Activated B cell treated with CpG ODN at 0.5 μM for 24 hours (primary cell): ENCODE measurements around the gene PTPRJ. TPM values are rescaled to one million over a fixed set of nuclear protein-coding genes. Genes with fewer than 3 reads are reported as not detected.

Experiments
- ATAC-seq: fragments of 200-7000 bp; cut with Tn5 transposase; one replicate; pipeline ENCODE4 v1.10.0; 2021; ENCODE audit warnings: low read depth, mild to moderate bottlenecking, moderate library complexity
- CTCF ChIA-PET: fragments of 350-600 bp; sonication (Branson Sonifier 250); formaldehyde crosslinking; loops from one replicate; lab custom pipeline; 2021; ENCODE audit warnings: antibody characterized with exemption; lab: Charles Lee
- POLR2A ChIA-PET: fragments of 350-600 bp; sonication (Branson Sonifier 250); formaldehyde crosslinking; loops from one replicate; lab custom pipeline; 2021; ENCODE audit warnings: antibody characterized with exemption; lab: Charles Lee
- DNase-seq: peaks from one replicate; pipeline ENCODE4 v3.0.0; 2022
- H3K27ac Mint-ChIP-seq: one replicate; pipeline ENCODE4 v1.8.0; 2020; ENCODE audit warnings: mixed read lengths
- H3K27me3 Mint-ChIP-seq: one replicate; pipeline ENCODE4 v1.8.0; 2021; ENCODE audit warnings: mixed read lengths
- H3K36me3 Mint-ChIP-seq: one replicate; pipeline ENCODE4 v1.8.0; 2021; ENCODE audit warnings: low read depth, mixed read lengths
- H3K4me1 Mint-ChIP-seq: one replicate; pipeline ENCODE4 v1.8.0; 2021; ENCODE audit warnings: mixed read lengths
- H3K4me3 Mint-ChIP-seq: one replicate; pipeline ENCODE4 v1.8.0; 2020; ENCODE audit warnings: mild to moderate bottlenecking, mixed read lengths
- H3K9me3 Mint-ChIP-seq: one replicate; pipeline ENCODE4 v1.8.0; 2020; ENCODE audit warnings: mixed read lengths
- intact Hi-C: fragments of 100-400 bp; cut with micrococcal nuclease; formaldehyde crosslinking; loops from one replicate; pipeline ENCODE4 v1.15.1; 2024
- total RNA-seq: library from RNA; stranded (reverse); gene quantifications from 2 replicates; pipeline ENCODE4 v1.2.3, GENCODE V29; 2022
- TF ChIP-seq, protein P1 (sequence below): fragments of 200-600 bp; IDR thresholded peaks from one replicate; pipeline ENCODE4 v1.8.0; 2022; ENCODE audit warnings: antibody characterized with exemption, mild to moderate bottlenecking

The PTPRJ gene
- total RNA-seq, 1 donor from 2014 or later: 19.2 TPM

- CTCF ChIA-PET: interaction anchor here (0.7 to 8.6 kb wide), 2 partner anchors 8 to 177 kb away, joined by 3 to 159 read pairs; no protein-coding TSS in a partner anchor
- POLR2A ChIA-PET: interaction anchor here (0.5 to 5.8 kb wide), 5 partner anchors 177 to 279 kb away, joined by 3 to 55 read pairs (median 3); no protein-coding TSS in a partner anchor
- DNase-seq: no peak
- Mint-ChIP-seq H3K27ac (peak overlapping the region; percentile 70), H3K4me1 (peaks cover 51% of the 10 kb centered on the region), H3K36me3 (peaks cover 30% of the 10 kb centered on the region), H3K9me3 (peaks cover 17% of the 10 kb centered on the region), H3K4me3 (no peak overlapping the region), H3K27me3 (no peaks in the 10 kb centered on the region)
- no peak for ATAC-seq
- intact Hi-C loops: loop anchor here (2.0 to 5.0 kb wide), 3 partner anchors 360 to 703 kb away; partner anchors contain the start of genes KBTBD4, NDUFS3 and SLC39A13
- TF ChIP-seq, protein P1, sequence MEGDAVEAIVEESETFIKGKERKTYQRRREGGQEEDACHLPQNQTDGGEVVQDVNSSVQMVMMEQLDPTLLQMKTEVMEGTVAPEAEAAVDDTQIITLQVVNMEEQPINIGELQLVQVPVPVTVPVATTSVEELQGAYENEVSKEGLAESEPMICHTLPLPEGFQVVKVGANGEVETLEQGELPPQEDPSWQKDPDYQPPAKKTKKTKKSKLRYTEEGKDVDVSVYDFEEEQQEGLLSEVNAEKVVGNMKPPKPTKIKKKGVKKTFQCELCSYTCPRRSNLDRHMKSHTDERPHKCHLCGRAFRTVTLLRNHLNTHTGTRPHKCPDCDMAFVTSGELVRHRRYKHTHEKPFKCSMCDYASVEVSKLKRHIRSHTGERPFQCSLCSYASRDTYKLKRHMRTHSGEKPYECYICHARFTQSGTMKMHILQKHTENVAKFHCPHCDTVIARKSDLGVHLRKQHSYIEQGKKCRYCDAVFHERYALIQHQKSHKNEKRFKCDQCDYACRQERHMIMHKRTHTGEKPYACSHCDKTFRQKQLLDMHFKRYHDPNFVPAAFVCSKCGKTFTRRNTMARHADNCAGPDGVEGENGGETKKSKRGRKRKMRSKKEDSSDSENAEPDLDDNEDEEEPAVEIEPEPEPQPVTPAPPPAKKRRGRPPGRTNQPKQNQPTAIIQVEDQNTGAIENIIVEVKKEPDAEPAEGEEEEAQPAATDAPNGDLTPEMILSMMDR: no peak
Observed at GRCh38 chr11:48111891-48112290, 131.5 kb downstream of the PTPRJ start.

- no peak overlapping the region for H3K27ac Mint-ChIP-seq
- peaks cover 17% of the 10 kb centered on the region for H3K9me3 Mint-ChIP-seq
- ATAC-seq: no peak
- no peaks in the 10 kb centered on the region for H3K27me3 Mint-ChIP-seq
- no peak overlapping the region for H3K4me3 Mint-ChIP-seq
- TF ChIP-seq, protein P1: no peak
- H3K4me1 Mint-ChIP-seq: peaks cover 23% of the 10 kb centered on the region
- no peak for DNase-seq
- ChIA-PET POLR2A (no interaction called here), CTCF (no interaction called here)
- peaks cover 41% of the 10 kb centered on the region for H3K36me3 Mint-ChIP-seq
- intact Hi-C loops: loop anchor here (5.0 kb wide), 1 partner anchor 362 kb away; no protein-coding TSS in a partner anchor
Observed at GRCh38 chr11:48114740-48115139, 134.4 kb downstream of the PTPRJ start.

GRCh38 chr11:48116437-48117228 lies 136.3 kb downstream of the PTPRJ start:
- ChIA-PET CTCF (interaction anchor here (0.6 to 1.7 kb wide), 2 partner anchors 179 to 182 kb away, joined by 3 to 4 read pairs; no protein-coding TSS in a partner anchor), POLR2A (interaction anchor here (0.5 kb wide), 1 partner anchor 59 kb away, joined by 4 read pairs; no protein-coding TSS in a partner anchor)
- Mint-ChIP-seq H3K4me3 (no peak overlapping the region), H3K4me1 (peaks cover 9% of the 10 kb centered on the region), H3K27me3 (no peaks in the 10 kb centered on the region), H3K36me3 (peaks cover 55% of the 10 kb centered on the region), H3K27ac (no peak overlapping the region), H3K9me3 (peaks cover 17% of the 10 kb centered on the region)
- TF ChIP-seq, protein P1: no peak
- intact Hi-C loops: no loop called here
- no peak for DNase-seq
- ATAC-seq: peak; percentile 61

GRCh38 chr11:48122246-48122645 lies 141.9 kb downstream of the PTPRJ start:
- CTCF ChIA-PET: no interaction called here
- H3K27ac Mint-ChIP-seq: no peak overlapping the region
- DNase-seq: no peak

More at GRCh38 chr11:48122246-48122645, 141.9 kb downstream of the PTPRJ start:
- Mint-ChIP-seq H3K36me3 (peaks cover 72% of the 10 kb centered on the region), H3K4me3 (no peak overlapping the region), H3K27me3 (no peaks in the 10 kb centered on the region), H3K9me3 (no peaks in the 10 kb centered on the region), H3K4me1 (peaks cover 16% of the 10 kb centered on the region)
- intact Hi-C loops: no loop called here
- TF ChIP-seq, protein P1: no peak
- ATAC-seq: no peak
- POLR2A ChIA-PET: no interaction called here
